GM12892 (cell line): ENCODE measurements around the gene OR8D1.

Experiments
- POLR2A ChIP-seq: IDR thresholded peaks from 2 replicates; pipeline ENCODE4 v1.6.1; 2011; ENCODE audit warnings: low read depth, low read length, control low read depth
- POLR2AphosphoS5 ChIP-seq: IDR thresholded peaks from 2 replicates; pipeline ENCODE4 v1.6.1; 2011; ENCODE audit warnings: low read depth, low read length, control low read depth
- TAF1 ChIP-seq: IDR thresholded peaks from 2 replicates; pipeline ENCODE4 v1.6.1; 2011; ENCODE audit warnings: low read depth, mild to moderate bottlenecking, control low read depth, low read length, borderline replicate concordance

DNA sequence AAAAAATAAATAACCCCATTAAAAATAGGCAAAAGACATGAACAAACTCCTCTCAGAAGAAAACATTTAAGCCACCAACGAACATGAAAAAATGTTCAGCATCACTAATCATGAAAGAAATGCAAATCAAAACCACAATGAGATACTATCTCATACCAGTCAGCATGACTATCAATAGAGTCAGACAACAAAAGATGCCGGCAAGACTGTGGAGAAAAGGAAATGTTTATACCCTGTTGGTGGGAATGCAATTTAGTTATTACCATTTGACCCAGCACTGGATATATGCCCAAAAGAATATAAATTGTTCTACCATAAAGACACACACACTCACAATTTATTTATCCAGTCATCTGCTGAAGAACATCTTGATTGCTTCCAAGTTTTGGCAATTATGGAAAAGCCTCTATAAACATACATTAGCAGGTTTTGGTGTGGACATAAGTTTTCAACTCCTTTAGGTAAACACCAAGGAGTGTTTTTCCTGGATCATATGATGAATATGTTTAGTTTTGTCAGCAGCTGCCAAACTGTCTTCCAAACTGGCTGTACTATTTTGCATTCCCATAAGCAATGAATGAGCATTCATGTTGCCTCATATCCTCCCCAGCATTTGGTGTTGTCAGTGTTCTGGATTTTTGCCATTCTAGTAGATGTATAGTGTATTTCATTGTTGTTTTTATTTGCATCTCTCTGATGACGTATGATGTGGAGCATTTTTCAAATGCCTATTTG lies 28.0 kb downstream of the OR8D1 start:
- no peak for TF ChIP-seq POLR2AphosphoS5
- no peak for TF ChIP-seq POLR2A
- no peak for TF ChIP-seq TAF1
